ENCODE results near the gene BICD2. TPM values are rescaled to one million over a fixed set of nuclear protein-coding genes. Genes with fewer than 3 reads are reported as not detected.
"Not testable (repeated sequence)": the region's sequence is repeated elsewhere in the genome, so short reads cannot be mapped to it uniquely, and the experiment has no call there.

BICD2 gene
- total RNA-seq, 2 experiments from 2014 or later: 16.5 to 17.2 TPM

DNA sequence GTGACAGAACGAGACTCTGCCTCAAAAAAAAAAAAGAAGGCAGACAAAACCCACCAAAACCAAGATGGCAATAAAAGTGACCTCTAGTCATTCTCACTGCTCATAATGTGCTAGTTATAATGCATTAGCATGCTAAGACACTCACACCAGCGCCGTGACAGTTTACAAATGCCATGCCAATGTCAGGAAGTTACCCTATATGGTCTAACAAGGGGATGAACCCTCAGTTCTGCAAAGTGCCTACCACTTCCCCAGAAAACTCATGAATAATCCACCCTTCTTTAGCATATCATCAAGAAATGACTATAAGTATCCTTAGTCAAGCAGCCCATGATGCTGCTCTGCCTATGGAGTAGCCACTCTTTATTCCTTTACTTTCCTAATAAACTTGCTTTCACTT, 4.7 kb upstream of the BICD2 start:
- DNase-seq: no peak

DNA sequence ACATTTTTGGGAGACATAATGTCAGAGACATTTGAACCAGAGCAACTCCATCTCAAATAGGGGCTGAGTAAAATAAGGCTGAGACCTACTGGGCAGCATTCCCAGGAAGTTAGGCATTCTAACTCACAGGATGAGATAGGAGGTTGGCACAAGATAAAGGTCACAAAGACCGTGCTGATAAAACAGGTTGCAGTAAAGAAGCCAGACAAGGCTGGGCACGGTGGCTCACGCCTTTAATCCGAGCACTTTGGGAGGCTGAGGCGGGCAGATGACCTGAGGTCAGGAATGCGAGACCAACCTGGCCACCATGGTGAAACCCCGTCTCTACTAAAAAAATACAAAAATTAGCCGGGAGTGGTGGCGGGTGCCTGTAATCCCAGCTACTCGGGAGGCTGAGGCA, 4.2 kb upstream of the BICD2 start:
- H3K36me3 Mint-ChIP-seq, H3K9me3 Mint-ChIP-seq, DNase-seq, POLR2A ChIA-PET, H3K27me3 Mint-ChIP-seq, H3K27ac Mint-ChIP-seq, H3K4me3 Mint-ChIP-seq: not testable (repeated sequence)
- CTCF ChIA-PET: interaction anchor here (1.1 to 1.4 kb wide), 2 partner anchors 52 to 628 kb away, joined by 3 to 4 read pairs; no protein-coding TSS in a partner anchor
- intact Hi-C loops (cut with micrococcal nuclease): loop anchor here (10.0 kb wide), 2 partner anchors 326 to 686 kb away; partner anchors contain the start of genes CARD19, FAM120A and FAM120AOS
- H3K4me1 Mint-ChIP-seq (ENCODE audit: low read depth): peaks cover 21% of the 10 kb centered on the region

More for the DNA sequence above, 4.7 kb upstream of the BICD2 start:
- no peaks in the 10 kb centered on the region for H3K9me3 Mint-ChIP-seq
- H3K27ac Mint-ChIP-seq: no peak overlapping the region
- H3K4me1 Mint-ChIP-seq (ENCODE audit: low read depth): peaks cover 21% of the 10 kb centered on the region
- H3K27me3 Mint-ChIP-seq: no peaks in the 10 kb centered on the region
- H3K4me3 Mint-ChIP-seq: no peak overlapping the region
- ChIA-PET POLR2A (no interaction called here), CTCF (interaction anchor here (1.1 to 1.4 kb wide), 2 partner anchors 53 to 629 kb away, joined by 3 to 4 read pairs; no protein-coding TSS in a partner anchor)
- intact Hi-C loops (cut with micrococcal nuclease): loop anchor here (10.0 kb wide), 2 partner anchors 326 to 686 kb away; partner anchors contain the start of genes CARD19, FAM120A and FAM120AOS
- H3K36me3 Mint-ChIP-seq: no peaks in the 10 kb centered on the region

DNA sequence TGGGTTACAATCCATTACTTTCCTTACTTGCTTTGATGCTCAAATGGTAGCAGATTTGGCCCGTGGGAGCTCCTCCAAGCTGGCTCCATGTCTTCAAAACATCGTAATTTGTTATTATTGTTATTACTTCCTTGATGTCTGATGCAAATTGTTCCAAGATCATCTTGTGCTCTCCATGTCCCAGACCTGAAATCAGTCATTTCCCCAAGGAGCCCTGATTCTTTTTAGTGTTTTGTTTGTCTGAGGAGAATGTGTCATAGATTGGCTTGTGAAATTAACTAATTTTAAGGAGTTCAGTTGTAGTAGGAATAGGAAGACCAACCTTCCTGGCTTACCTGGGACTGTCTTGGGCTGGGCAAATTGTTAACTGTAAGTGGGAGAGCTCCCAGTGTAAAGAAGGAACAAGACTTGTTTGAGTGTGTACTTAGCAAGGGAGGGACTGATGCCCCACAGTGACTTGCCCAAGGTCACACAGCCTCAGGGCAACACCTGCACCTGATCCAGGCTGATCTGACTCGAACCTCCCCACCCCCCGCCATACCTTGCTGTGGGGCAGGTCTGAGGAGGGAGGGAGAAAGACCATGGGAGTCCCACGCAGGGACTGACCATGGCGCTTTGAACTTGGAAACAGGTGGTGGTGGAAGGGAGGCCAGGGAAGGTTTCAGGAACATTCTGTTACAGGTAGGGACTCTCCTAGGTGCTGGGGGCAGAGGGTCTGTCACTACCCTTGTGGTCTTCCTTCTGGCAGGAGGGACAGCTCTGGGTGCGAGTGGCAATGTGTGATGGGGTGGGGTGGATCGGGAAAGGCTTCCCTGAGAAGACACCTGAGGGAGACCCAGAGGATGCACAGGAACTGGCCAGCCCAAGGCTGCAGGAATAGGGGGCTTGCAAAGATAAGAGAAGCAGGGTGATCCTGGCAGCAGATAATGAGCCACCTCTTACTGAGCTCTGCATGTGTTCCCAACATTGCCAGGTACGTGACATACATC, 2.7 kb upstream of the BICD2 start:
- Mint-ChIP-seq H3K4me1 (ENCODE audit: low read depth) (peaks cover 34% of the 10 kb centered on the region), H3K27me3 (no peaks in the 10 kb centered on the region), H3K27ac (no peak overlapping the region), H3K9me3 (no peaks in the 10 kb centered on the region), H3K4me3 (no peak overlapping the region), H3K36me3 (no peaks in the 10 kb centered on the region)
- ChIA-PET CTCF (interaction anchor here (1.4 to 2.6 kb wide), 2 partner anchors 23 to 51 kb away, joined by 4 to 11 read pairs; no protein-coding TSS in a partner anchor), POLR2A (no interaction called here)
- intact Hi-C loops (cut with micrococcal nuclease): loop anchor here (10.0 kb wide), 2 partner anchors 327 to 687 kb away; partner anchors contain the start of genes CARD19, FAM120A and FAM120AOS
- DNase-seq: no peak

DNA sequence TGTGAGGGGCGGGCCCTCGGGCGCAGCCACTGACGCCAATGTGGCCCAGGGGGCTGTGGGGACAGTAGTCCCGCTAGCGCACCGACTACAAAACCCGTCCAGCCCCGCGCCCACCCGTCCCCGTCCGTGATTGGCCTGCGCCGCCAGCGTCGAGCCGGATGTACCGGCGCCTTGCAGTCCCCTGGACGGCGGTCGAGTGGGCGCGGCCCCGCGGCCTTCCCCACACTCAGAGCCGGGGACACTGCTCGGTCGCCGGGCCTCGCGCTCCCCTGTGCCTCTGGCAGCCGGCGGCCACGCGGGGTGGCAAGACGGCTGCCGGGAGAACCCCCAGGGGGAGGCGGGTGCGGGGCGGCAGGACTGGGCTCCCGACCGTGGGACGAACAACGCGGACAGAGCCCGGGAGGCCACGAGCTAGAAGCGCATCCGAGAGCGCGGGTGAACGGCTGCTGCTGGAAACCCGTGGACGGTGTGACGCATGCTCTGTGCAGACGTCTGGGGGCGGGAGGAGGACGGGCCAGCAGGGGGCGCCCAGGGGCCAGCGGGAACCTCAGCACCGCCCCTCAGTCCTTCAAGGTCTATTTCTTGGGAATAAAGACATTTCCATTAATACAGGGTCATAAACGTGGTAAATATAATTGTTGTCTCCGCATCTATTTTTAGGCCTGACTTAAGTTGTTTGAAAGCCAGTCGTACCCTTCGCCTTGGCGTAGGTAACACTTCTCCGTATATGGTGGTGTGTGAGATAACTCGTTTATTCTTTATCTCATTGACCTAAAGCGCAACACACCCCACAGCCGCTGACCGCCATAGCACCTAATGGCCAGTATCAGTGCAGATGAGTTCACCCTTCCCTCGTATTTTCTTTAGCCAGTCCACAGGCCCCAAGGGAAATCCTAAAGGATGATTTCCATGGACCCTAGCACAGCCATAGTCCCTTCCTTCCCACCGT, 629 bp upstream of the BICD2 start:
- CTCF ChIA-PET: interaction anchor here (0.6 to 2.6 kb wide), 10 partner anchors 25 to 627 kb away, joined by 3 to 11 read pairs (median 4); partner anchors contain the start of gene CENPP
- intact Hi-C loops (cut with micrococcal nuclease): loop anchor here (1.0 to 10.0 kb wide), 9 partner anchors 26 to 690 kb away; partner anchors contain the start of genes CARD19, CENPP, FAM120A and FAM120AOS
- H3K27me3 Mint-ChIP-seq: no peaks in the 10 kb centered on the region
- peak; percentile 99 for DNase-seq
- peak overlapping the region; percentile 82 for H3K4me3 Mint-ChIP-seq
- H3K27ac Mint-ChIP-seq: peak overlapping the region; percentile 79
- no peaks in the 10 kb centered on the region for H3K9me3 Mint-ChIP-seq
- peaks cover 48% of the 10 kb centered on the region for H3K4me1 Mint-ChIP-seq (ENCODE audit: low read depth)
- H3K36me3 Mint-ChIP-seq: no peaks in the 10 kb centered on the region
- POLR2A ChIA-PET: interaction anchor here (1.0 to 3.4 kb wide), 2 partner anchors 26 to 95 kb away, joined by 4 to 15 read pairs; partner anchors contain the start of gene IPPK

DNA sequence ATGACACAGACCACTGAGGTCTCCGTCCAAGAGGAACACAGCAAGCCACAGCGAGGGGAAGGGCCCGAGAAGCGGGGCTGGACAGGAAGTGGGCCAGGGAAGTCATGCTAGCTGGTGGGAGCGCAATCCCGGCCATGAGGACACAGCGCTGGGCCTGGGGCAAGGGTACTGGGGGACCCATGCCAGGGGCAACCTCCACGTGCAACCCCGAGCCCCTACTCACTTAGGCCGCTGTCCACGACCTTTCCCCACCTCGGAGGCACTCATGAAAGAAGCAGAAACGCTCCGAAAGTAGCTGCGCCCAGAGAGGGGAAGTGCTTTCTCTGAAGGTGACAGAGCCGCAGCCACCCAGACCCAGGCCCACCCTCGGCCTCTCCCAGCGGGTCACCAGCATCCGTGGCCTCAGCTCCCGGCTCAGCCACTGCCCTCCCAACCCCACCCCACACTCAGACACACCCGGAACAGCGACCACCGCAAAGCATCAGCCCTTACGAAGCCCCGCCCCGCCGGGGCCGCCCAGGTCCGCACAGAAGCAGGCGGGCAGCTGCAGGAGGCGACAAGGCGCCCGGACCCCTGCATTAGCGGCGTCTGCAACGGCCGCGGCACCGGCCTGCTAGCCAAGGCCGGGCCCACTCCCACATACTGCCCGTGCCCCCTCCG, 782 bp downstream of the BICD2 start:
- CTCF ChIA-PET: interaction anchor here (0.8 to 2.4 kb wide), 6 partner anchors 27 to 473 kb away, joined by 3 to 7 read pairs (median 4); partner anchors contain the start of gene IPPK
- peak overlapping the region; percentile 53 for H3K27ac Mint-ChIP-seq
- POLR2A ChIA-PET: interaction anchor here (0.5 to 3.4 kb wide), 4 partner anchors 45 to 93 kb away, joined by 3 to 15 read pairs (median 4); partner anchors contain the start of gene IPPK
- no peaks in the 10 kb centered on the region for H3K9me3 Mint-ChIP-seq
- H3K4me3 Mint-ChIP-seq: peak overlapping the region; percentile 91
- peak; percentile 36 for DNase-seq
- intact Hi-C loops (cut with micrococcal nuclease): loop anchor here (2.0 to 10.0 kb wide), 5 partner anchors 47 to 691 kb away; partner anchors contain the start of genes CARD19, CENPP, FAM120A and FAM120AOS
- peaks cover 44% of the 10 kb centered on the region for H3K4me1 Mint-ChIP-seq (ENCODE audit: low read depth)
- H3K27me3 Mint-ChIP-seq: no peaks in the 10 kb centered on the region
- no peaks in the 10 kb centered on the region for H3K36me3 Mint-ChIP-seq

DNA sequence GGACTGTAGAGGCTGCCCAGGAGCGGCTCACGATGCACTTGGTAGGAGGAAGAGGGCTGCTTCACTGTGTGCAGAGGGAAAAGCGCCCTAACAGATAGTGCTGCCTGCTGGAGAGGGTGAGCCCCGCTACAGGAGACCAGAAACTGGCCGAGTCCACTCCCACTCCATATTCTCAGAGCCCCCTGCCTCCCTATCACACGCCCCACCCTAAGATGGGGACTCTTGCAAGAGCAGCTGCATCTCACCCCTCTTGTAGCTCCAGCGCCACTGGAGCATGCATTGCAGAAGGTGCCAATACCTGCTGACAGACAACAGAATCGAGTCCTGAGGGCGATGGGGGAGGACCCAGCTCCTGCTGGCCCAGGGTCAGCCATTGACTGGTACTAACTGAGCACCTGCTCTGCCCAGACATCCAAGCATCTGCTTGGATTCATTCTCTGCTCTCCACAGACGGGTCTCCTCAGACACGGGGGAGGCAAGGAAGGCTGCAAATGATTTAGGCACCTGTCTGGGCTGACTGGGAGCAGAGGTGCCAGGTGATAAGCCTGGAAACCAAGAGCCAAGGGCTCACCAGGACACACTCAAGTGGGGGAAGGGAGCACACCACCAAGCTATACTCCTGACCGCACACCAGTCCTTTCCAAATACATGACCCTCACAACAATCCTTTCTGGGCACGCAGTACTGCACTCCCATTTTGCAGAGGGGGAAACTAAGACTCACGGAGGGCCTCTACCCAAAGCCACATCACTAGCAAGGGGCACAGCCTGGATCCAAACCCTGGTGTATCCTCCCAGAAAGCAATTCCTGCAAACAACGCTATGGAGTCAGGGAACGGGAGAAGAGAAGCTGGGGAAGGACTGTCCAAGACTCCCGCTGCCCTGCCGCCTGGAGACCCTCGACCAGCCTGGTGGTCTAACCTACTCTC, 1.6 kb downstream of the BICD2 start:
- peaks cover 44% of the 10 kb centered on the region for H3K4me1 Mint-ChIP-seq (ENCODE audit: low read depth)
- H3K4me3 Mint-ChIP-seq: peak overlapping the region; percentile 91
- no peaks in the 10 kb centered on the region for H3K9me3 Mint-ChIP-seq
- H3K36me3 Mint-ChIP-seq: no peaks in the 10 kb centered on the region
- POLR2A ChIA-PET: interaction anchor here (1.7 to 3.4 kb wide), 2 partner anchors 45 to 93 kb away, joined by 5 to 15 read pairs; partner anchors contain the start of gene IPPK
- CTCF ChIA-PET: interaction anchor here (0.8 to 2.4 kb wide), 5 partner anchors 28 to 472 kb away, joined by 3 to 7 read pairs (median 4); partner anchors contain the start of gene IPPK
- H3K27me3 Mint-ChIP-seq: no peaks in the 10 kb centered on the region
- peak; percentile 13 for DNase-seq
- peak overlapping the region; percentile 23 for H3K27ac Mint-ChIP-seq
- intact Hi-C loops (cut with micrococcal nuclease): loop anchor here (10.0 kb wide), 2 partner anchors 332 to 692 kb away; partner anchors contain the start of genes CARD19, FAM120A and FAM120AOS

DNA sequence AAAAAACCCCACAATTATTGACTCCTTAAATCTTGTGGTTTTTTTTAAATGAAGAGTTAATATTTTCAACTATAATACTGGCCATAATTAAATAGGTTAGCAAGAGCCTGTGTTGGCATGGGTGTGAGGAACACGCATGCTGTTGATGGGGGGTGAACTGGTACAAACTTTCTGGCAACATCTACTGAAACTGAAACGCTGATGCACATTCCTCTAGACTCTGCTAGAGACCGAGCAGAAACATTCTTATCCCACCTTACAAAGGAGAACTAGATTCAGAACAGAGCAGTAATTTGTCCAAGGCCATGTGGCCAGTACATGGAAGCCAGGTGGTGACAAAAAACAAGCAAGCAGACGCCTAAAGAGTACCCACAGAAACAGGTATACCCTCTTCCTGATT, 2.4 kb downstream of the BICD2 start:
- intact Hi-C loops (cut with micrococcal nuclease): loop anchor here (10.0 kb wide), 2 partner anchors 333 to 693 kb away; partner anchors contain the start of genes CARD19, FAM120A and FAM120AOS
- Mint-ChIP-seq H3K9me3 (no peaks in the 10 kb centered on the region), H3K27me3 (no peaks in the 10 kb centered on the region), H3K27ac (peak overlapping the region; percentile 5), H3K36me3 (no peaks in the 10 kb centered on the region), H3K4me1 (ENCODE audit: low read depth) (peaks cover 44% of the 10 kb centered on the region), H3K4me3 (peak overlapping the region; percentile 91)
- POLR2A ChIA-PET: interaction anchor here (3.4 kb wide), 1 partner anchor 92 kb away, joined by 15 read pairs; the partner anchor contains the start of gene IPPK
- CTCF ChIA-PET: no interaction called here
- DNase-seq: no peak

DNA sequence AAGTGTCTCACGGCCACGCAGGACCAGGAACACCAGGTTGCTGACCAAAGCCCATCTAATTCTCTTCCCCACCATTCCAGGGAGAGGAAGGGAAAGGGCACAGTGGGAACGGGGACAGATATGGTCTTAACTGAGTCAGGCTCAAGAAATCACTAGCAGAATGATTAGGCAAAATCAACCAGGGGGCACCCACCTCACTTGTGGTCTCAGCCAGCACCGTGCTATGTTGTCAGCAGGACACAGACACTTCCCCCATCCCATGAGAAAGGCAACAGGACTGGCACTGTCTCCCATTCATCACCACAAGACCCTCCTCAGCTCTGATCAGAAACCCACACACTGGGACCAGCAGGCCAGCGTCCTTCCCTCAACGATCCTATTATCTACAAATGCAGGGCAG, 2.9 kb downstream of the BICD2 start:
- Mint-ChIP-seq H3K36me3 (no peaks in the 10 kb centered on the region), H3K4me1 (ENCODE audit: low read depth) (peaks cover 41% of the 10 kb centered on the region), H3K27ac (no peak overlapping the region), H3K4me3 (no peak overlapping the region), H3K9me3 (no peaks in the 10 kb centered on the region), H3K27me3 (no peaks in the 10 kb centered on the region)
- ChIA-PET CTCF (interaction anchor here (1.1 kb wide), 2 partner anchors 29 to 44 kb away, joined by 4 to 5 read pairs; no protein-coding TSS in a partner anchor), POLR2A (no interaction called here)
- intact Hi-C loops (cut with micrococcal nuclease): loop anchor here (10.0 kb wide), 2 partner anchors 333 to 693 kb away; partner anchors contain the start of genes CARD19, FAM120A and FAM120AOS
- DNase-seq: no peak

DNA sequence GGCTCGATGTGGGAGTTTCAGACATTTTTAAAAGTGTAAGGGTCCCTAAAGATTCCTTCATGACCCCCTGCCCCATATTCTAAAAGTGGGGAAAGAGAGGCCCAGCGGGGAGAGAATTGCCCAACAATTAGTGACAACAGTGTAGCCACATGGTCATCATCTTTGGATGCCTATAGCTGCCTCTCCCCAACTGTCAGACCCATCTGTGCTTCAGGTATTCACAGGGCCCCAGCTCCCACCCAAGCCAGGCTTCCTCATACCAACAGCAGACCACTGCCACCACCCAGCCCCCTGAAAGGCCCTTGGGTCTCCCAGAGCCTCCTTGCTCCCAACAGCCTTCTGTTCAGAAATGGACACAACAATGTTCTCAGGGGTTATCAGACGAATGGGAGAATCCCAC, 4.1 kb downstream of the BICD2 start:
- Mint-ChIP-seq H3K36me3 (peaks cover 5% of the 10 kb centered on the region), H3K9me3 (peaks cover 2% of the 10 kb centered on the region), H3K4me3 (no peak overlapping the region), H3K27me3 (no peaks in the 10 kb centered on the region), H3K27ac (no peak overlapping the region), H3K4me1 (ENCODE audit: low read depth) (peaks cover 38% of the 10 kb centered on the region)
- no peak for DNase-seq
- POLR2A ChIA-PET: no interaction called here
- intact Hi-C loops (cut with micrococcal nuclease): loop anchor here (10.0 kb wide), 2 partner anchors 334 to 694 kb away; partner anchors contain the start of genes CARD19, FAM120A and FAM120AOS
- CTCF ChIA-PET: interaction anchor here (0.9 kb wide), 1 partner anchor 44 kb away, joined by 3 read pairs; no protein-coding TSS in a partner anchor
